IMR-90 (cell line): ENCODE measurements around the gene SLC45A2. TPM values are rescaled to one million over a fixed set of nuclear protein-coding genes. Genes with fewer than 3 reads are reported as not detected.
A peak's percentile ranks its signal among the peaks of the same experiment; 100 is the strongest.

Experiments used
- ATAC-seq: fragments of 200-7000 bp; cut with Tn5 transposase; 2 replicates; pipeline ENCODE4 v1.9.1; 2020; ENCODE audit warnings: low read depth, mild to moderate bottlenecking, moderate library complexity
- Bru-seq: library from RNA; stranded (reverse); fragments of 400-500 nt; gene quantifications from one replicate; lab custom pipeline; 2021; lab: Mats Ljungman, UMichigan
- BruChase-seq, 2 experiments: library from RNA; stranded (reverse); fragments of 400-500 nt; gene quantifications; one replicate each; lab custom pipeline; 2021; lab: Mats Ljungman, UMichigan
- BruUV-seq: library from RNA; stranded (reverse); fragments of 400-500 nt; replicated peaks from 2 replicates; lab custom pipeline; 2021; lab: Mats Ljungman, UMichigan
- CTCF ChIA-PET: fragments of 300-600 bp; formaldehyde crosslinking; extraction: SDS; loops from one replicate; lab custom pipeline; 2021; ENCODE audit warnings: antibody characterized with exemption; lab: Yijun Ruan, JAX
- POLR2A ChIA-PET: fragments of 300-600 bp; sonication (Branson Sonifier 250); formaldehyde crosslinking; loops from one replicate; lab custom pipeline; 2022; ENCODE audit warnings: antibody characterized with exemption; ENCODE audit not compliant: unreplicated experiment; lab: Charles Lee
- DNase-seq: peaks from one replicate; pipeline ENCODE4 v3.0.0; 2013
- H2AFZ ChIP-seq: replicated peaks from 2 replicates; pipeline ENCODE3; 2013; ENCODE audit warnings: low read length, mild to moderate bottlenecking; ENCODE audit not compliant: poor library complexity
- H2AK5ac ChIP-seq: 2 replicates; pipeline ENCODE4 v1.6.1; 2013; ENCODE audit warnings: low read depth, low read length, inconsistent platforms
- H2AK9ac ChIP-seq: replicated peaks from 2 replicates; pipeline ENCODE3; 2013; ENCODE audit warnings: mild to moderate bottlenecking, low read depth, low read length, moderate library complexity; ENCODE audit not compliant: poor library complexity
- H2BK120ac ChIP-seq: 2 replicates; pipeline ENCODE4 v1.6.1; 2013; ENCODE audit warnings: low read depth, low read length, inconsistent platforms
- H2BK15ac ChIP-seq: 3 replicates; pipeline ENCODE4 v1.6.1; 2013; ENCODE audit warnings: low read depth, low read length, inconsistent platforms
- H2BK20ac ChIP-seq: 2 replicates; pipeline ENCODE4 v1.6.1; 2013; ENCODE audit warnings: low read depth, mild to moderate bottlenecking, inconsistent platforms, low read length, moderate library complexity
- H2BK5ac ChIP-seq: 2 replicates; pipeline ENCODE4 v1.6.1; 2013; ENCODE audit warnings: mild to moderate bottlenecking, low read depth, low read length, inconsistent platforms; ENCODE audit not compliant: poor library complexity, severe bottlenecking
- H3K14ac ChIP-seq: replicated peaks from 2 replicates; pipeline ENCODE4 v1.6.1; 2013; ENCODE audit warnings: low read depth, low read length, inconsistent platforms
- H3K18ac ChIP-seq: 2 replicates; pipeline ENCODE4 v1.6.1; 2013; ENCODE audit warnings: low read depth, low read length, control low read depth
- H3K23ac ChIP-seq: 2 replicates; pipeline ENCODE4 v1.6.1; 2013; ENCODE audit warnings: low read depth, low read length, inconsistent platforms
- H3K27ac ChIP-seq: 2 replicates; pipeline ENCODE4 v1.5.1; 2013; ENCODE audit warnings: mild to moderate bottlenecking, control low read depth, low read length; ENCODE audit not compliant: insufficient read depth
- H3K27me3 ChIP-seq: 2 replicates; pipeline ENCODE4 v1.6.1; 2013; ENCODE audit warnings: low read length; ENCODE audit not compliant: control insufficient read depth, insufficient read depth
- H3K36me3 ChIP-seq: 2 replicates; pipeline ENCODE4 v1.6.1; 2013; ENCODE audit warnings: low read length, mixed read lengths; ENCODE audit not compliant: control insufficient read depth, insufficient read depth
- H3K4ac ChIP-seq: 2 replicates; pipeline ENCODE4 v1.6.1; 2013; ENCODE audit warnings: low read depth, low read length, inconsistent platforms
- H3K4me1 ChIP-seq: 2 replicates; pipeline ENCODE4 v1.6.1; 2013; ENCODE audit warnings: low read length, mixed read lengths; ENCODE audit not compliant: control insufficient read depth, insufficient read depth
- H3K4me2 ChIP-seq: 2 replicates; pipeline ENCODE4 v1.6.1; 2013; ENCODE audit warnings: low read depth, mild to moderate bottlenecking, control low read depth, low read length, moderate library complexity
- H3K4me3 ChIP-seq: 2 replicates; pipeline ENCODE4 v1.5.1; 2013; ENCODE audit warnings: low read depth, mild to moderate bottlenecking, control low read depth, low read length, moderate library complexity; ENCODE audit not compliant: insufficient read depth
- H3K56ac ChIP-seq: 2 replicates; pipeline ENCODE4 v1.6.1; 2013; ENCODE audit warnings: low read length, inconsistent platforms; ENCODE audit not compliant: insufficient read depth; ENCODE audit errors: extremely low read depth
- H3K79me1 ChIP-seq, 2 experiments: 2 replicates each; pipeline ENCODE4 v1.6.1; 2013; ENCODE audit warnings: low read length in 2 of 2, inconsistent platforms in 1 of 2, low read depth in 1 of 2
- H3K9ac ChIP-seq: 2 replicates; pipeline ENCODE4 v1.6.1; 2013; ENCODE audit warnings: low read depth, low read length, control low read depth
- H3K9me1 ChIP-seq: 2 replicates; pipeline ENCODE4 v1.6.1; 2013; ENCODE audit warnings: low read length, inconsistent platforms; ENCODE audit not compliant: insufficient read depth
- H3K9me3 ChIP-seq: 2 replicates; pipeline ENCODE4 v1.6.1; 2013; ENCODE audit warnings: low read length; ENCODE audit not compliant: control insufficient read depth, insufficient read depth
- H4K20me1 ChIP-seq: 2 replicates; pipeline ENCODE4 v1.6.1; 2013; ENCODE audit warnings: low read length, inconsistent platforms; ENCODE audit not compliant: insufficient read depth
- H4K5ac ChIP-seq: 2 replicates; pipeline ENCODE4 v1.6.1; 2013; ENCODE audit warnings: mild to moderate bottlenecking, low read depth, low read length, control low read depth
- H4K8ac ChIP-seq, 2 experiments: 2 replicates each; pipeline ENCODE4 v1.6.1; 2013; ENCODE audit warnings: low read depth in 2 of 2, low read length in 2 of 2, control low read depth in 1 of 2, inconsistent platforms in 1 of 2
- H4K91ac ChIP-seq: 2 replicates; pipeline ENCODE4 v1.6.1; 2013; ENCODE audit warnings: low read depth, low read length, inconsistent platforms; ENCODE audit not compliant: insufficient read depth
- BHLHE40 ChIP-seq: fragments of 150-350 bp; IDR thresholded peaks from 2 replicates; pipeline ENCODE4 v1.6.1; 2016; ENCODE audit warnings: mild to moderate bottlenecking, low read depth, low read length
- MAFK ChIP-seq: IDR thresholded peaks from 2 replicates; pipeline ENCODE4 v1.6.1; 2012; ENCODE audit warnings: low read depth, low read length, improper control_type of control experiment
- NFE2L2 ChIP-seq: fragments of 150-350 bp; IDR thresholded peaks from 2 replicates; pipeline ENCODE4 v1.6.1; 2016; ENCODE audit warnings: low read depth, mild to moderate bottlenecking, low read length
- POLR2A ChIP-seq: IDR thresholded peaks from 2 replicates; pipeline ENCODE4 v1.6.1; 2012; ENCODE audit warnings: mild to moderate bottlenecking, low read depth, low read length
- WGBS, 2 experiments: methylation state at CpG; one replicate each; pipeline versions ENCODE4 v1.1.5 to v1.1.7; 2013; ENCODE audit warnings: missing lambda C conversion rate in 2 of 2; ENCODE audit not compliant: insufficient read length in 1 of 2; ENCODE audit errors: extremely low coverage in 2 of 2; 5-methylcytosine and 5-hydroxymethylcytosine counted together
- dilution Hi-C: fragments of 300-500 bp; cut with HindIII; formaldehyde crosslinking; loops from one replicate; pipeline ENCODE4 v1.14.3; 2018; ENCODE audit warnings: low sequenced_read_pairs; ENCODE audit not compliant: unreplicated experiment
- in situ Hi-C: fragments of 300-500 bp; cut with MboI; formaldehyde crosslinking; loops from 3 replicates; pipeline ENCODE4 v1.14.3; 2019; ENCODE audit warnings: low sequenced_read_pairs, inconsistent platforms, mixed read lengths
- intact Hi-C: fragments of 100-400 bp; cut with micrococcal nuclease; formaldehyde crosslinking; loops from 2 replicates; pipeline ENCODE4 v1.10.0; 2022
- long read RNA-seq: library from polyadenylated mRNA; unstranded; transcript quantifications from one replicate; pipeline ENCODE4 v2.0.0, GENCODE V29; 2021; ENCODE audit not compliant: unreplicated experiment
- polyA plus RNA-seq, 3 experiments: library from polyadenylated mRNA; depleted of rRNA; stranded (reverse); fragments of >200 nt; gene quantifications; 2 replicates each; pipeline ENCODE4 v1.2.3, GENCODE V29; 2012; ENCODE audit warnings: low replicate concordance in 1 of 3
- total RNA-seq: library from RNA; depleted of rRNA; stranded (reverse); fragments of >200 nt; gene quantifications from 2 replicates; pipeline ENCODE4 v1.2.3, GENCODE V29; 2012; rRNA removed

The SLC45A2 gene
- total RNA-seq = not detected in 2 replicates
- polyA plus RNA-seq (2012; rRNA removed) = 0.07 TPM in 1 of 2 replicates, not detected in the other
- 0.02 TPM in 1 of 2 replicates, not detected in the other for polyA plus RNA-seq (2012; cell fraction: cytosol; rRNA removed)
- polyA plus RNA-seq (2012; cell fraction: nucleus; rRNA removed; ENCODE audit: low replicate concordance) = 0.06 and 0.09 TPM in 2 replicates
- Bru-seq, nascent RNA = percentile 16 among the genes with signal in this experiment
- percentile 11 among the genes with signal in this experiment for BruChase-seq, experiment 1, labeled RNA remaining after a 6-hour chase
- BruChase-seq, experiment 2, labeled RNA remaining after a 2-hour chase = percentile 15 among the genes with signal in this experiment
- long read RNA-seq = 0 reads

GRCh38 chr5:33984671-33985124 lies at the start of gene SLC45A2:
SLC45A2 (minus strand) TSS chr5:33984693; CDS start chr5:33984583, 110 bp downstream.
- DNase-seq (peak; percentile 48), ATAC-seq (peak; percentile 50)
- no peaks in the 10 kb centered on the region for H3K27me3 ChIP-seq
- H2AK9ac ChIP-seq = peak within 1 kb of the TSS; percentile 65
- H3K18ac ChIP-seq = peak within 1 kb of the TSS; percentile 49; the same call in 1 of the 2 replicates
- H4K5ac ChIP-seq = no peak within 1 kb of the TSS
- peaks cover 4% of the 10 kb centered on the region; the same call in 1 of the 2 replicates for H3K9me1 ChIP-seq
- ChIA-PET POLR2A (no interaction called here), CTCF (no interaction called here)
- no peak within 1 kb of the TSS for H3K4ac ChIP-seq
- H3K4me2 ChIP-seq = peak within 1 kb of the TSS; percentile 14; the same call in 1 of the 2 replicates
- TF ChIP-seq MAFK (no peak), NFE2L2 (no peak), BHLHE40 (peak; percentile 18; the same call in 1 of the 2 replicates), POLR2A (no peak)
- no peak within 1 kb of the TSS for H4K91ac ChIP-seq
- H3K4me1 ChIP-seq = peaks cover 4% of the 10 kb centered on the region; the same call in 1 of the 2 replicates
- no peak within 1 kb of the TSS for H3K23ac ChIP-seq
- in situ Hi-C loops (loop anchor here (25.0 kb wide), 1 partner anchor 903 kb away; no protein-coding TSS in a partner anchor), dilution Hi-C loops (no loop called here), intact Hi-C loops (no loop called here)
- H2AK5ac ChIP-seq = no peak within 1 kb of the TSS; the same call in 1 of the 2 replicates
- no peak within 1 kb of the TSS for H3K4me3 ChIP-seq
- H2BK20ac ChIP-seq = no peak within 1 kb of the TSS
- no peak within 1 kb of the TSS for H2BK120ac ChIP-seq
- H3K36me3 ChIP-seq = peaks cover 6% of the 10 kb centered on the region
- H4K20me1 ChIP-seq = no peaks in the 10 kb centered on the region
- peak within 1 kb of the TSS; percentile 55; the same call in 1 of the 2 replicates for H3K14ac ChIP-seq
- H2BK5ac ChIP-seq = peak within 1 kb of the TSS; percentile 58
- no TSS peak for BruUV-seq
- H2BK15ac ChIP-seq = no peak within 1 kb of the TSS
- H3K56ac ChIP-seq = no peak within 1 kb of the TSS
- H2AFZ ChIP-seq = no peak within 1 kb of the TSS
- 67 to 100% methylated on average over 2 to 6 of the region's 7 CpGs for WGBS, 2 experiments
- peaks cover 2% of the 10 kb centered on the region; the same call in 1 of the 2 replicates for H3K9me3 ChIP-seq
- H4K8ac ChIP-seq = no peak within 1 kb of the TSS
- H3K9ac ChIP-seq = no peak within 1 kb of the TSS
- H3K79me1 ChIP-seq = no peaks in the 10 kb centered on the region
- H3K27ac ChIP-seq = no peak within 1 kb of the TSS
